MM.1S (cell line): ENCODE measurements around the gene CAPN5.

Experiments
- CTCF ChIP-seq: fragments of 300-600 bp; sonication (generic); IDR thresholded peaks from 2 replicates; pipeline ENCODE4 v1.5.1; 2016; ENCODE audit warnings: antibody characterized with exemption, low read length, mixed read lengths
- EZH2 ChIP-seq: fragments of 300-600 bp; sonication (generic); optimal IDR thresholded peaks from 2 replicates; pipeline ENCODE3; 2017; ENCODE audit warnings: low read depth, mild to moderate bottlenecking, antibody characterized with exemption, low read length, mixed read lengths
- EZH2phosphoT487 ChIP-seq: fragments of 300-600 bp; sonication (generic); IDR thresholded peaks from 2 replicates; pipeline ENCODE4 v1.6.1; 2018; ENCODE audit warnings: antibody characterized with exemption, low read length

- no peak for TF ChIP-seq CTCF
- TF ChIP-seq EZH2, result no peak
- no peak for TF ChIP-seq EZH2phosphoT487
Measured at GRCh38 chr11:77037057-77037456, 29.7 kb upstream of the CAPN5 start.
